WTC11 (cell line): Measurements from ENCODE around the gene C2CD5. TPM values are rescaled to one million over a fixed set of nuclear protein-coding genes. Genes with fewer than 3 reads are reported as not detected.

Experiments used
- ATAC-seq: fragments of 200-7000 bp; cut with Tn5 transposase; 2 replicates; pipeline ENCODE4 v1.10.0; 2021; ENCODE audit warnings: mild to moderate bottlenecking, moderate library complexity
- CTCF ChIA-PET: fragments of 300-600 bp; sonication (Branson Sonifier 250); formaldehyde crosslinking; loops from one replicate; lab custom pipeline; 2021; ENCODE audit warnings: antibody characterized with exemption; lab: Charles Lee
- POLR2A ChIA-PET: fragments of 350-600 bp; sonication (Branson Sonifier 250); formaldehyde crosslinking; loops from one replicate; lab custom pipeline; 2021; ENCODE audit warnings: antibody characterized with exemption; lab: Charles Lee
- DNase-seq: peaks from one replicate; pipeline ENCODE4 v3.0.0; 2021; ENCODE audit warnings: low spot score
- H3K27ac Mint-ChIP-seq: 2 replicates; pipeline ENCODE4 v1.8.0; 2021; ENCODE audit warnings: mixed read lengths
- H3K27me3 Mint-ChIP-seq: 2 replicates; pipeline ENCODE4 v1.8.0; 2021; ENCODE audit warnings: low read depth, mild to moderate bottlenecking, moderate library complexity, mixed read lengths
- H3K36me3 Mint-ChIP-seq: 2 replicates; pipeline ENCODE4 v1.8.0; 2021; ENCODE audit warnings: mixed read lengths
- H3K4me1 Mint-ChIP-seq: 2 replicates; pipeline ENCODE4 v1.8.0; 2022; ENCODE audit warnings: mixed read lengths
- H3K4me3 Mint-ChIP-seq: 2 replicates; pipeline ENCODE4 v1.8.0; 2021; ENCODE audit warnings: mild to moderate bottlenecking, moderate library complexity, mixed read lengths
- H3K9me3 Mint-ChIP-seq: 2 replicates; pipeline ENCODE4 v1.8.0; 2021; ENCODE audit warnings: mixed read lengths
- ATF1 ChIP-seq: sonication (generic); formaldehyde crosslinking; IDR thresholded peaks from 2 replicates; pipeline ENCODE4 v1.8.1; 2023; ENCODE audit warnings: mild to moderate bottlenecking, moderate library complexity, missing genetic modification reagents
- GTF2I ChIP-seq: fragments of 250-450 bp; sonication (Bioruptor Pico); conservative IDR thresholded peaks from 2 replicates; pipeline ENCODE4 v1.4.0; 2021; ENCODE audit warnings: mild to moderate bottlenecking
- KAT7 ChIP-seq: sonication (generic); formaldehyde crosslinking; IDR thresholded peaks from 2 replicates; pipeline ENCODE4 v1.8.1; 2023; ENCODE audit warnings: missing genetic modification reagents, mild to moderate bottlenecking, borderline replicate concordance
- NFATC4 ChIP-seq: fragments of 250-450 bp; sonication (Bioruptor Pico); IDR thresholded peaks from 2 replicates; pipeline ENCODE4 v1.9.0; 2021; ENCODE audit warnings: mild to moderate bottlenecking
- NFYB ChIP-seq: sonication (generic); formaldehyde crosslinking; conservative IDR thresholded peaks from 2 replicates; pipeline ENCODE4 v1.8.0; 2022; ENCODE audit warnings: low read depth, missing genetic modification reagents
- PRRX2 ChIP-seq: fragments of 250-450 bp; sonication (Bioruptor Pico); IDR thresholded peaks from 2 replicates; pipeline ENCODE4 v1.8.0; 2021; ENCODE audit warnings: mild to moderate bottlenecking
- SMAD3 ChIP-seq: sonication (generic); formaldehyde crosslinking; IDR thresholded peaks from 2 replicates; pipeline ENCODE4 v1.8.0; 2022; ENCODE audit warnings: missing genetic modification reagents, mild to moderate bottlenecking, borderline replicate concordance
- SP1 ChIP-seq: sonication (generic); formaldehyde crosslinking; conservative IDR thresholded peaks from 2 replicates; pipeline ENCODE4 v1.8.1; 2022; ENCODE audit warnings: missing genetic modification reagents
- TCF7 ChIP-seq: sonication (generic); formaldehyde crosslinking; IDR thresholded peaks from 2 replicates; pipeline ENCODE4 v1.8.0; 2022; ENCODE audit warnings: mild to moderate bottlenecking, low read depth, missing genetic modification reagents, moderate library complexity
- TEAD4 ChIP-seq: sonication (generic); formaldehyde crosslinking; IDR thresholded peaks from 2 replicates; pipeline ENCODE4 v1.8.0; 2022; ENCODE audit warnings: mild to moderate bottlenecking, missing genetic modification reagents
- total RNA-seq: library from RNA; stranded (reverse); gene quantifications from 3 replicates; pipeline ENCODE4 v1.2.3, GENCODE V29; 2021
- TF ChIP-seq, protein P1 (sequence below): sonication (generic); formaldehyde crosslinking; IDR thresholded peaks from 2 replicates; pipeline ENCODE4 v1.8.0; 2022; ENCODE audit warnings: missing genetic modification reagents
- TF ChIP-seq, protein P2 (sequence below): fragments of 250-450 bp; sonication (Bioruptor Pico); IDR thresholded peaks from 2 replicates; pipeline ENCODE4 v1.9.0; 2021; ENCODE audit warnings: mild to moderate bottlenecking
- TF ChIP-seq, protein P3 (sequence below): sonication (generic); formaldehyde crosslinking; IDR thresholded peaks from 2 replicates; pipeline ENCODE4 v1.8.0; 2022; ENCODE audit warnings: mild to moderate bottlenecking, missing genetic modification reagents
- TF ChIP-seq, protein P4 (sequence below): sonication (generic); formaldehyde crosslinking; IDR thresholded peaks from 2 replicates; pipeline ENCODE4 v1.8.1; 2023; ENCODE audit warnings: mild to moderate bottlenecking, missing genetic modification reagents, moderate library complexity
- TF ChIP-seq, protein P5 (sequence below): sonication (generic); formaldehyde crosslinking; conservative IDR thresholded peaks from 2 replicates; pipeline ENCODE4 v1.8.1; 2023; ENCODE audit warnings: mild to moderate bottlenecking, low read depth, missing genetic modification reagents, moderate library complexity
- TF ChIP-seq, protein P6 (sequence below): sonication (generic); formaldehyde crosslinking; IDR thresholded peaks from 2 replicates; pipeline ENCODE4 v1.8.0; 2022; ENCODE audit warnings: mild to moderate bottlenecking, missing genetic modification reagents
- TF ChIP-seq, protein P7 (sequence below): sonication (generic); formaldehyde crosslinking; IDR thresholded peaks from 2 replicates; pipeline ENCODE4 v1.8.1; 2022; ENCODE audit warnings: low read depth, mild to moderate bottlenecking, moderate library complexity, missing genetic modification reagents, borderline replicate concordance

Gene C2CD5
- total RNA-seq, 1 experiment from 2014 or later, result 48.1 TPM

DNA sequence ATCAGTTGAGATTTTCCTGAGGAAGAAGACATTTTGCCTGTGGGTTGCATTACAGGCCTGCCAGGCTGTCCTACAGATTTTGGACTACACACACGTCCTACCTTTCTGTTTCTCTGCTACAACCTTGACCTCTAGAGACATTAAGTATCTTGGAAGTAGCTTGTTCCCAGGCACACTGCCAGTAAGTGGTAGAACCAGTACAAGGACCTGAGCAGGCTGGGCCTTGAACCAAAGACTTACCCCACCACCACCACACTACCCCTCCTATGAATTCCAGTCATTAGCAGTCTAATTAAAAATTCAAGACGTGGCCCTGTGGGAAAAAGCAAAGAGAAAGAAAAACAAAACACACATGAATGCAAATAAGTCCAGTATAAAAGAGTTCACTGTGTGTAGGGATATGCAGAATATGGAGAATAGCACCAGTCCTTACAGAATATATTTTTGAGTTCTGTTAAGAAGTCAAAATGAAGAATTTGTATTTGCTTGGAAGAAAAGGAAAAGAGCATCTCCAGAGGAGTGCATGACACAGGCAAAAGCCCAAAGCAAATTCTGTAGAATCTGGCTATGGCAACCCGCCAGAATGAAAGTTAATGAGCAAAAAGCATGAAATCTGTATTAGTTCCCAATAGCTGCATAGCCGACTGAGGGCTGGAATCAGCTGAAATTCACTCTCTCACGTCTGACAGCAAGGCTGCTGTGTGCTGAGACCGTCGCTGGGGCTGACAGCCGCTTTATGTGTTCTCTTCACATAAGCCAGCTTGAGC lies 135.5 kb downstream of the C2CD5 start:
- TF ChIP-seq KAT7 (CRISPR knock-in tag), result no peak
- TF ChIP-seq SMAD3 (CRISPR knock-in tag), result no peak
- TF ChIP-seq, protein P1, sequence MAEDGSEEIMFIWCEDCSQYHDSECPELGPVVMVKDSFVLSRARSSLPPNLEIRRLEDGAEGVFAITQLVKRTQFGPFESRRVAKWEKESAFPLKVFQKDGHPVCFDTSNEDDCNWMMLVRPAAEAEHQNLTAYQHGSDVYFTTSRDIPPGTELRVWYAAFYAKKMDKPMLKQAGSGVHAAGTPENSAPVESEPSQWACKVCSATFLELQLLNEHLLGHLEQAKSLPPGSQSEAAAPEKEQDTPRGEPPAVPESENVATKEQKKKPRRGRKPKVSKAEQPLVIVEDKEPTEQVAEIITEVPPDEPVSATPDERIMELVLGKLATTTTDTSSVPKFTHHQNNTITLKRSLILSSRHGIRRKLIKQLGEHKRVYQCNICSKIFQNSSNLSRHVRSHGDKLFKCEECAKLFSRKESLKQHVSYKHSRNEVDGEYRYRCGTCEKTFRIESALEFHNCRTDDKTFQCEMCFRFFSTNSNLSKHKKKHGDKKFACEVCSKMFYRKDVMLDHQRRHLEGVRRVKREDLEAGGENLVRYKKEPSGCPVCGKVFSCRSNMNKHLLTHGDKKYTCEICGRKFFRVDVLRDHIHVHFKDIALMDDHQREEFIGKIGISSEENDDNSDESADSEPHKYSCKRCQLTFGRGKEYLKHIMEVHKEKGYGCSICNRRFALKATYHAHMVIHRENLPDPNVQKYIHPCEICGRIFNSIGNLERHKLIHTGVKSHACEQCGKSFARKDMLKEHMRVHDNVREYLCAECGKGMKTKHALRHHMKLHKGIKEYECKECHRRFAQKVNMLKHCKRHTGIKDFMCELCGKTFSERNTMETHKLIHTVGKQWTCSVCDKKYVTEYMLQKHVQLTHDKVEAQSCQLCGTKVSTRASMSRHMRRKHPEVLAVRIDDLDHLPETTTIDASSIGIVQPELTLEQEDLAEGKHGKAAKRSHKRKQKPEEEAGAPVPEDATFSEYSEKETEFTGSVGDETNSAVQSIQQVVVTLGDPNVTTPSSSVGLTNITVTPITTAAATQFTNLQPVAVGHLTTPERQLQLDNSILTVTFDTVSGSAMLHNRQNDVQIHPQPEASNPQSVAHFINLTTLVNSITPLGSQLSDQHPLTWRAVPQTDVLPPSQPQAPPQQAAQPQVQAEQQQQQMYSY (CRISPR knock-in tag), result no peak
- TF ChIP-seq NFYB (CRISPR knock-in tag), result no peak
- TF ChIP-seq, protein P2, sequence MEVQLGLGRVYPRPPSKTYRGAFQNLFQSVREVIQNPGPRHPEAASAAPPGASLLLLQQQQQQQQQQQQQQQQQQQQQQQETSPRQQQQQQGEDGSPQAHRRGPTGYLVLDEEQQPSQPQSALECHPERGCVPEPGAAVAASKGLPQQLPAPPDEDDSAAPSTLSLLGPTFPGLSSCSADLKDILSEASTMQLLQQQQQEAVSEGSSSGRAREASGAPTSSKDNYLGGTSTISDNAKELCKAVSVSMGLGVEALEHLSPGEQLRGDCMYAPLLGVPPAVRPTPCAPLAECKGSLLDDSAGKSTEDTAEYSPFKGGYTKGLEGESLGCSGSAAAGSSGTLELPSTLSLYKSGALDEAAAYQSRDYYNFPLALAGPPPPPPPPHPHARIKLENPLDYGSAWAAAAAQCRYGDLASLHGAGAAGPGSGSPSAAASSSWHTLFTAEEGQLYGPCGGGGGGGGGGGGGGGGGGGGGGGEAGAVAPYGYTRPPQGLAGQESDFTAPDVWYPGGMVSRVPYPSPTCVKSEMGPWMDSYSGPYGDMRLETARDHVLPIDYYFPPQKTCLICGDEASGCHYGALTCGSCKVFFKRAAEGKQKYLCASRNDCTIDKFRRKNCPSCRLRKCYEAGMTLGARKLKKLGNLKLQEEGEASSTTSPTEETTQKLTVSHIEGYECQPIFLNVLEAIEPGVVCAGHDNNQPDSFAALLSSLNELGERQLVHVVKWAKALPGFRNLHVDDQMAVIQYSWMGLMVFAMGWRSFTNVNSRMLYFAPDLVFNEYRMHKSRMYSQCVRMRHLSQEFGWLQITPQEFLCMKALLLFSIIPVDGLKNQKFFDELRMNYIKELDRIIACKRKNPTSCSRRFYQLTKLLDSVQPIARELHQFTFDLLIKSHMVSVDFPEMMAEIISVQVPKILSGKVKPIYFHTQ (CRISPR knock-in tag), result no peak
- no peak for TF ChIP-seq PRRX2
- TF ChIP-seq ATF1, result no peak
- no peak for TF ChIP-seq SP1
- TF ChIP-seq, protein P3, sequence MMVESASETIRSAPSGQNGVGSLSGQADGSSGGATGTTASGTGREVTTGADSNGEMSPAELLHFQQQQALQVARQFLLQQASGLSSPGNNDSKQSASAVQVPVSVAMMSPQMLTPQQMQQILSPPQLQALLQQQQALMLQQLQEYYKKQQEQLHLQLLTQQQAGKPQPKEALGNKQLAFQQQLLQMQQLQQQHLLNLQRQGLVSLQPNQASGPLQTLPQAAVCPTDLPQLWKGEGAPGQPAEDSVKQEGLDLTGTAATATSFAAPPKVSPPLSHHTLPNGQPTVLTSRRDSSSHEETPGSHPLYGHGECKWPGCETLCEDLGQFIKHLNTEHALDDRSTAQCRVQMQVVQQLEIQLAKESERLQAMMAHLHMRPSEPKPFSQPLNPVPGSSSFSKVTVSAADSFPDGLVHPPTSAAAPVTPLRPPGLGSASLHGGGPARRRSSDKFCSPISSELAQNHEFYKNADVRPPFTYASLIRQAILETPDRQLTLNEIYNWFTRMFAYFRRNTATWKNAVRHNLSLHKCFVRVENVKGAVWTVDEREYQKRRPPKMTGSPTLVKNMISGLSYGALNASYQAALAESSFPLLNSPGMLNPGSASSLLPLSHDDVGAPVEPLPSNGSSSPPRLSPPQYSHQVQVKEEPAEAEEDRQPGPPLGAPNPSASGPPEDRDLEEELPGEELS (CRISPR knock-in tag), result no peak
- TF ChIP-seq NFATC4, result no peak
- TF ChIP-seq TEAD4, result no peak
- TF ChIP-seq TCF7 (CRISPR knock-in tag), result no peak
- TF ChIP-seq, protein P4, sequence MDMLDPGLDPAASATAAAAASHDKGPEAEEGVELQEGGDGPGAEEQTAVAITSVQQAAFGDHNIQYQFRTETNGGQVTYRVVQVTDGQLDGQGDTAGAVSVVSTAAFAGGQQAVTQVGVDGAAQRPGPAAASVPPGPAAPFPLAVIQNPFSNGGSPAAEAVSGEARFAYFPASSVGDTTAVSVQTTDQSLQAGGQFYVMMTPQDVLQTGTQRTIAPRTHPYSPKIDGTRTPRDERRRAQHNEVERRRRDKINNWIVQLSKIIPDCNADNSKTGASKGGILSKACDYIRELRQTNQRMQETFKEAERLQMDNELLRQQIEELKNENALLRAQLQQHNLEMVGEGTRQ (CRISPR knock-in tag), result no peak
- TF ChIP-seq, protein P5, sequence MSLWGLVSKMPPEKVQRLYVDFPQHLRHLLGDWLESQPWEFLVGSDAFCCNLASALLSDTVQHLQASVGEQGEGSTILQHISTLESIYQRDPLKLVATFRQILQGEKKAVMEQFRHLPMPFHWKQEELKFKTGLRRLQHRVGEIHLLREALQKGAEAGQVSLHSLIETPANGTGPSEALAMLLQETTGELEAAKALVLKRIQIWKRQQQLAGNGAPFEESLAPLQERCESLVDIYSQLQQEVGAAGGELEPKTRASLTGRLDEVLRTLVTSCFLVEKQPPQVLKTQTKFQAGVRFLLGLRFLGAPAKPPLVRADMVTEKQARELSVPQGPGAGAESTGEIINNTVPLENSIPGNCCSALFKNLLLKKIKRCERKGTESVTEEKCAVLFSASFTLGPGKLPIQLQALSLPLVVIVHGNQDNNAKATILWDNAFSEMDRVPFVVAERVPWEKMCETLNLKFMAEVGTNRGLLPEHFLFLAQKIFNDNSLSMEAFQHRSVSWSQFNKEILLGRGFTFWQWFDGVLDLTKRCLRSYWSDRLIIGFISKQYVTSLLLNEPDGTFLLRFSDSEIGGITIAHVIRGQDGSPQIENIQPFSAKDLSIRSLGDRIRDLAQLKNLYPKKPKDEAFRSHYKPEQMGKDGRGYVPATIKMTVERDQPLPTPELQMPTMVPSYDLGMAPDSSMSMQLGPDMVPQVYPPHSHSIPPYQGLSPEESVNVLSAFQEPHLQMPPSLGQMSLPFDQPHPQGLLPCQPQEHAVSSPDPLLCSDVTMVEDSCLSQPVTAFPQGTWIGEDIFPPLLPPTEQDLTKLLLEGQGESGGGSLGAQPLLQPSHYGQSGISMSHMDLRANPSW, result no peak
- no peak for TF ChIP-seq GTF2I (CRISPR knock-in tag)
- TF ChIP-seq, protein P6, sequence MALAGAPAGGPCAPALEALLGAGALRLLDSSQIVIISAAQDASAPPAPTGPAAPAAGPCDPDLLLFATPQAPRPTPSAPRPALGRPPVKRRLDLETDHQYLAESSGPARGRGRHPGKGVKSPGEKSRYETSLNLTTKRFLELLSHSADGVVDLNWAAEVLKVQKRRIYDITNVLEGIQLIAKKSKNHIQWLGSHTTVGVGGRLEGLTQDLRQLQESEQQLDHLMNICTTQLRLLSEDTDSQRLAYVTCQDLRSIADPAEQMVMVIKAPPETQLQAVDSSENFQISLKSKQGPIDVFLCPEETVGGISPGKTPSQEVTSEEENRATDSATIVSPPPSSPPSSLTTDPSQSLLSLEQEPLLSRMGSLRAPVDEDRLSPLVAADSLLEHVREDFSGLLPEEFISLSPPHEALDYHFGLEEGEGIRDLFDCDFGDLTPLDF, result no peak
- TF ChIP-seq, protein P7, sequence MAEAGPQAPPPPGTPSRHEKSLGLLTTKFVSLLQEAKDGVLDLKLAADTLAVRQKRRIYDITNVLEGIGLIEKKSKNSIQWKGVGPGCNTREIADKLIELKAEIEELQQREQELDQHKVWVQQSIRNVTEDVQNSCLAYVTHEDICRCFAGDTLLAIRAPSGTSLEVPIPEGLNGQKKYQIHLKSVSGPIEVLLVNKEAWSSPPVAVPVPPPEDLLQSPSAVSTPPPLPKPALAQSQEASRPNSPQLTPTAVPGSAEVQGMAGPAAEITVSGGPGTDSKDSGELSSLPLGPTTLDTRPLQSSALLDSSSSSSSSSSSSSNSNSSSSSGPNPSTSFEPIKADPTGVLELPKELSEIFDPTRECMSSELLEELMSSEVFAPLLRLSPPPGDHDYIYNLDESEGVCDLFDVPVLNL (CRISPR knock-in tag), result no peak
- ChIA-PET CTCF (no interaction called here), POLR2A (no interaction called here)
- Mint-ChIP-seq H3K4me1 (peaks cover 8% of the 10 kb centered on the region), H3K4me3 (no peak overlapping the region), H3K9me3 (peaks cover 5% of the 10 kb centered on the region), H3K27me3 (no peaks in the 10 kb centered on the region), H3K27ac (no peak overlapping the region), H3K36me3 (no peaks in the 10 kb centered on the region)
- ATAC-seq, result no peak
- no peak for DNase-seq
